A673 (cell line): ENCODE measurements around the gene VAV1. TPM values are rescaled to one million over a fixed set of nuclear protein-coding genes. Genes with fewer than 3 reads are reported as not detected.

ENCODE experiments used
- BruUV-seq: library from RNA; stranded (reverse); fragments of 400-500 nt; replicated peaks from 2 replicates; lab custom pipeline; 2021; lab: Mats Ljungman, UMichigan
- CTCF ChIA-PET: fragments of 300-600 bp; sonication (Branson Sonifier 250); formaldehyde crosslinking; loops from one replicate; lab custom pipeline; 2022; ENCODE audit warnings: antibody characterized with exemption; lab: Charles Lee
- POLR2A ChIA-PET: fragments of 300-600 bp; sonication (Branson Sonifier 250); formaldehyde crosslinking; loops from one replicate; lab custom pipeline; 2022; ENCODE audit warnings: antibody characterized with exemption; ENCODE audit not compliant: low non-redundant PET; lab: Charles Lee
- DNase-seq: peaks from one replicate; pipeline ENCODE4 v3.0.0-alpha.2; 2015; ENCODE audit warnings: low spot score
- H3K27ac ChIP-seq: fragments of 200-600 bp; sonication (generic); 2 replicates; pipeline ENCODE4 v1.5.1; 2016; ENCODE audit warnings: mixed run types, low read depth, mild to moderate bottlenecking, mixed read lengths, antibody characterized with exemption, low read length; ENCODE audit not compliant: poor library complexity, severe bottlenecking
- H3K27me3 ChIP-seq: fragments of 200-600 bp; sonication (generic); replicated peaks from 2 replicates; pipeline ENCODE4 v1.6.1; 2017; ENCODE audit warnings: mixed run types, low read depth, mild to moderate bottlenecking, mixed read lengths, antibody characterized with exemption, low read length; ENCODE audit not compliant: insufficient read depth, poor library complexity
- H3K36me3 ChIP-seq: fragments of 200-600 bp; sonication (generic); 2 replicates; pipeline ENCODE4 v1.6.1; 2016; ENCODE audit warnings: mixed run types, mild to moderate bottlenecking, mixed read lengths, antibody characterized with exemption, low read length; ENCODE audit not compliant: insufficient read depth, poor library complexity, severe bottlenecking
- H3K4me1 ChIP-seq: fragments of 200-600 bp; sonication (generic); 2 replicates; pipeline ENCODE4 v1.6.1; 2017; ENCODE audit warnings: mixed run types, mild to moderate bottlenecking, mixed read lengths, antibody characterized with exemption, low read length; ENCODE audit not compliant: insufficient read depth, poor library complexity, severe bottlenecking
- H3K4me3 ChIP-seq: fragments of 200-600 bp; sonication (generic); 2 replicates; pipeline ENCODE4 v1.5.1; 2016; ENCODE audit warnings: low read depth, mixed run types, mild to moderate bottlenecking, mixed read lengths, low read length; ENCODE audit not compliant: poor library complexity, severe bottlenecking
- H3K9me3 ChIP-seq: fragments of 200-600 bp; sonication (generic); 2 replicates; pipeline ENCODE4 v1.6.1; 2016; ENCODE audit warnings: mixed run types, low read depth, mild to moderate bottlenecking, mixed read lengths, antibody characterized with exemption, low read length; ENCODE audit not compliant: poor library complexity, severe bottlenecking
- EZH2 ChIP-seq: fragments of 200-600 bp; sonication (generic); IDR thresholded peaks from 2 replicates; pipeline ENCODE4 v1.6.1; 2017; ENCODE audit warnings: borderline replicate concordance, low read depth, mild to moderate bottlenecking, mixed read lengths, antibody characterized with exemption, low read length; ENCODE audit not compliant: poor library complexity, severe bottlenecking
- intact Hi-C: fragments of 100-400 bp; cut with micrococcal nuclease; formaldehyde crosslinking; loops from one replicate; pipeline ENCODE4 v1.10.0; 2022; ENCODE audit not compliant: unreplicated experiment
- total RNA-seq: library from RNA; stranded (reverse); gene quantifications from 2 replicates; pipeline ENCODE4 v1.2.3, GENCODE V29; 2021
- TF ChIP-seq, protein P1 (sequence below): fragments of 300-800, 200-600 bp; sonication (generic); conservative IDR thresholded peaks from 2 replicates; pipeline ENCODE4 v1.5.1; 2017; ENCODE audit warnings: low read depth, mild to moderate bottlenecking, antibody characterized with exemption, low read length, moderate library complexity, mixed read lengths

The VAV1 gene
- total RNA-seq, 1 experiment from 2014 or later: 51.6 TPM

DNA sequence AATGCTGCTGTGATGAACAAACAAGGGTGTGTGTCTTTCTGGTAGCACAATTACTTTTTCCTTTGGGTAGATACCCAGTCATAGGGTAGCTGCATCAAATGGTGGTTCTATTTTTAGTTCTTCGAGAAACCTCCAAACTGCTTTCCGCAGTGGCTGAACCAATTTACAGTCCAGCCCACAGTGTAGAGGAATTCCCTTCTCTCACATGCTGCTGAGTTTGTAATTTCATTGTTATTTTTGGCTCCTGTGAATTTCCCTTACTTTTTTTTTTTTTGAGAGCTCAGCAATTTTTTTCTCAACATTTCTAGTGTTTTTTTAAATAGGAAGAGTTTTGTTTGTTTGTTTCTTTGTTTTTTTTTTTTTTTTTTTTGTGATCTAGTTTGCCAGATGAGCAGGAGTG is 77.4 kb downstream of the VAV1 start:
- BruUV-seq: no TSS peak
- intact Hi-C loops: no loop called here

DNA sequence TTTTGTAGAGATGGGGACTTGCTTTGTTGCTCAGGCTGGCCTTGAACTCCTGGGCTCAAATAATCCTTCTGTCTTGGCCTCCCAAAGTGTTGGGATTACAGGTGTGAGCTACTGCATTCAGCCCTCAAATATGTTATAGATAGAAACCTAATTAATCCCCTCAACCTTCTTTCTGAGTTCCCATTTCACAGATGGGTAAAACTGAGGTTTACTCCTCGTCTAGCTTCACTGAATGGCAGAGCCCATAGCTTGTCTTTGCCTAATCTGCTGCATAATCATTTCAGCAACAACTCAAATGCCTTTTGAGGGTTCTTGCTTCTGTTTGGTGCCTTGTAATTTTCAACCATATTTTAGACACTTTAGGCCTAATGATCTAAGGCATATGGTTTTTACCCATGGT is 78.9 kb downstream of the VAV1 start:
- ChIA-PET CTCF (no interaction called here), POLR2A (no interaction called here)
- intact Hi-C loops: no loop called here
- H3K27ac ChIP-seq: no peak overlapping the region
- no peak for DNase-seq
- H3K36me3 ChIP-seq: peaks cover 9% of the 10 kb centered on the region
- no peak for TF ChIP-seq EZH2
- TF ChIP-seq, protein P1, sequence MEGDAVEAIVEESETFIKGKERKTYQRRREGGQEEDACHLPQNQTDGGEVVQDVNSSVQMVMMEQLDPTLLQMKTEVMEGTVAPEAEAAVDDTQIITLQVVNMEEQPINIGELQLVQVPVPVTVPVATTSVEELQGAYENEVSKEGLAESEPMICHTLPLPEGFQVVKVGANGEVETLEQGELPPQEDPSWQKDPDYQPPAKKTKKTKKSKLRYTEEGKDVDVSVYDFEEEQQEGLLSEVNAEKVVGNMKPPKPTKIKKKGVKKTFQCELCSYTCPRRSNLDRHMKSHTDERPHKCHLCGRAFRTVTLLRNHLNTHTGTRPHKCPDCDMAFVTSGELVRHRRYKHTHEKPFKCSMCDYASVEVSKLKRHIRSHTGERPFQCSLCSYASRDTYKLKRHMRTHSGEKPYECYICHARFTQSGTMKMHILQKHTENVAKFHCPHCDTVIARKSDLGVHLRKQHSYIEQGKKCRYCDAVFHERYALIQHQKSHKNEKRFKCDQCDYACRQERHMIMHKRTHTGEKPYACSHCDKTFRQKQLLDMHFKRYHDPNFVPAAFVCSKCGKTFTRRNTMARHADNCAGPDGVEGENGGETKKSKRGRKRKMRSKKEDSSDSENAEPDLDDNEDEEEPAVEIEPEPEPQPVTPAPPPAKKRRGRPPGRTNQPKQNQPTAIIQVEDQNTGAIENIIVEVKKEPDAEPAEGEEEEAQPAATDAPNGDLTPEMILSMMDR: no peak
- H3K9me3 ChIP-seq: no peaks in the 10 kb centered on the region
- H3K4me3 ChIP-seq: no peak overlapping the region
- no peaks in the 10 kb centered on the region for H3K27me3 ChIP-seq
- no peaks in the 10 kb centered on the region for H3K4me1 ChIP-seq
- no TSS peak for BruUV-seq

More for the DNA sequence above, 77.4 kb downstream of the VAV1 start:
- no peaks in the 10 kb centered on the region for H3K9me3 ChIP-seq
- ChIA-PET POLR2A (interaction anchor here (0.6 kb wide), 1 partner anchor 49 kb away, joined by 4 read pairs; no protein-coding TSS in a partner anchor), CTCF (no interaction called here)
- no peaks in the 10 kb centered on the region for H3K4me1 ChIP-seq
- DNase-seq: no peak
- H3K27me3 ChIP-seq: no peaks in the 10 kb centered on the region
- H3K27ac ChIP-seq: no peak overlapping the region
- no peak overlapping the region for H3K4me3 ChIP-seq
- TF ChIP-seq, protein P1: no peak
- peaks cover 9% of the 10 kb centered on the region for H3K36me3 ChIP-seq

DNA sequence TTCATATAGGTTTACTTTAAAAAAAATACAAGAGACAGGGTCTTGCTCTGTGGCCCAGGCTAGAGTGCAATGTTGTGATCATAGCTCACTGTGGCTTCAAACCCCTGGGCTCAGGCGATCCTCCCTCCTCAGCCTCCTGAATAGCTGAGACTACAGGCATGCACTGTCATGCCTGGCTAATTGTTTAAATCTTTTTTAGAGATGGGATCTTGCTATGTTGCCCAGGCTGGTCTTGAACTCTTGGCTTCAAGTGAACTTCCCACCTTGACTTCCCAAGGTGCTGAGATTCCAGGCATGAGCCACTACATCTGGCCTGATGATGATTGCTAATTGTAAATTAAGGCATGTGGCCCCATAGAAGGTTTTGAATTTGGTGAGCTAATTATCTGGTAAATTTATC is 79.5 kb downstream of the VAV1 start:
- intact Hi-C loops: no loop called here
- Histone ChIP-seq H3K36me3 (peaks cover 9% of the 10 kb centered on the region), H3K27me3 (no peaks in the 10 kb centered on the region), H3K4me1 (no peaks in the 10 kb centered on the region), H3K27ac (no peak overlapping the region), H3K9me3 (no peaks in the 10 kb centered on the region), H3K4me3 (no peak overlapping the region)
- TF ChIP-seq, protein P1: no peak
- TF ChIP-seq EZH2: no peak
- CTCF ChIA-PET: no interaction called here
- no TSS peak for BruUV-seq
- POLR2A ChIA-PET: no interaction called here
- no peak for DNase-seq
